Stimulated activated naive CD4-positive, alpha-beta T cell (primary cell): Measurements from ENCODE around the gene FBN1.

Source experiments
- DNase-seq, 6 experiments: peaks; one replicate each; lab custom pipeline; 2025; lab: John Stamatoyannopoulos, UW

FBN1 gene

GRCh38 chr15:48645558-48646330 is at the start of gene FBN1:
TSS of gene FBN1 (minus strand) at chr15:48645709. CDS start at chr15:48644769, 940 bp downstream.
- no peak for DNase-seq

GRCh38 chr15:48693484-48693883 is 48.0 kb upstream of the FBN1 start:
- no peak for DNase-seq

GRCh38 chr15:48688493-48688892 is 43.0 kb upstream of the FBN1 start:
- DNase-seq = no peak

- DNase-seq = no peak
Observed at GRCh38 chr15:48683991-48684765, 38.7 kb upstream of the FBN1 start.

- DNase-seq = no peak
Observed at GRCh38 chr15:48682942-48683651, 37.6 kb upstream of the FBN1 start.

GRCh38 chr15:48681353-48681752 is 35.8 kb upstream of the FBN1 start:
- no peak for DNase-seq

- DNase-seq = no peak
Observed at GRCh38 chr15:48680841-48681240, 35.3 kb upstream of the FBN1 start.

GRCh38 chr15:48679952-48680351 is 34.4 kb upstream of the FBN1 start:
- DNase-seq = no peak

- no peak for DNase-seq
Observed at GRCh38 chr15:48678851-48679250, 33.3 kb upstream of the FBN1 start.

GRCh38 chr15:48677821-48678220 is 32.3 kb upstream of the FBN1 start:
- no peak for DNase-seq

- no peak for DNase-seq
Observed at GRCh38 chr15:48675436-48675835, 29.9 kb upstream of the FBN1 start.

GRCh38 chr15:48674876-48675275 is 29.4 kb upstream of the FBN1 start:
- DNase-seq = no peak

GRCh38 chr15:48672206-48672605 is 26.7 kb upstream of the FBN1 start:
- no peak for DNase-seq

- no peak for DNase-seq
Observed at GRCh38 chr15:48671103-48672022, 25.9 kb upstream of the FBN1 start.

GRCh38 chr15:48667701-48668100 is 22.2 kb upstream of the FBN1 start:
- DNase-seq = no peak

- no peak for DNase-seq
Observed at GRCh38 chr15:48664436-48664835, 18.9 kb upstream of the FBN1 start.

GRCh38 chr15:48657950-48658591 is 12.6 kb upstream of the FBN1 start:
- no peak for DNase-seq

GRCh38 chr15:48654801-48655200 is 9.3 kb upstream of the FBN1 start:
- no peak for DNase-seq

GRCh38 chr15:48653913-48654670 is 8.6 kb upstream of the FBN1 start:
- no peak for DNase-seq

GRCh38 chr15:48653216-48653615 is 7.7 kb upstream of the FBN1 start:
- DNase-seq = no peak
